ENCODE results near the gene GRM4.

- TF ChIP-seq REST (IDR thresholded peaks at IDR 0.05; ENCODE audit: low read depth, low read length) (no peak), POLR2A (IDR thresholded peaks at IDR 0.05; ENCODE audit: low read depth, low read length) (no peak), ELK1 (IDR thresholded peaks at IDR 0.05; ENCODE audit: low read depth, low read length) (no peak), MAX (IDR thresholded peaks at IDR 0.05; ENCODE audit: low read depth, low read length) (no peak)
Observed at GRCh38 chr6:33971580-33971979, 174.3 kb downstream of the GRM4 start.

All from GM12878 (cell line).